Uterus (tissue), 2 donors: Measurements from ENCODE around the gene RASAL1.

Experiments
- CTCF ChIP-seq, 4 experiments: fragments of 200-600 bp in 2 of 4; fragments of 450-650 bp in 2 of 4; sonication (generic) in 2 of 4; IDR thresholded peaks; one replicate each; pipeline ENCODE4 v1.5.1; 2016 to 2019; ENCODE audit warnings: antibody characterized with exemption in 4 of 4, mild to moderate bottlenecking in 2 of 4, moderate library complexity in 1 of 4
- POLR2A ChIP-seq, 2 donors: fragments of 450-650 bp; IDR thresholded peaks; one replicate each; pipeline ENCODE4 v1.6.1; 2016; ENCODE audit warnings: antibody characterized with exemption in 2 of 2, mild to moderate bottlenecking in 1 of 2, moderate library complexity in 1 of 2

DNA sequence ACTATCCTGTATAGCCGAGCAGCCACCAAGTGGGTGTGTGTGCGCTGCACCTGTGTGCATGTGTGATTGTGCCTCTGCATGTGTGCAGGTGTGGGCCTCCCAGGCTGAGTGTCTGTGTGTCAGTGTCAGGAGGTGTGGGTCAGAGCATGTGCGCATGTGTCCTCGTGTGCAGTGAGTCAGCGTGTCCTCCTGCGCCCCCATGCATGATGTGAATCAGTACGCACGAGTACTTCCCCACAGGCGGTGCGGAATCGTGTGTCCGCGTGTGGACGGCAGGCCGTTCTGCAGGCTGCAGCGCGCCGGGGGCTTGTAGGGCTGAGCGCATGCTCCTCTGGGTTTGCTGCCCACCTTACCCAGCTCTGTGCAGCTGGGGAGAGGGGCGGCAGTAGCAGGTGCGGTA lies 44.8 kb downstream of the RASAL1 start:
- TF ChIP-seq CTCF (IDR thresholded peaks at IDR 0.05) (no peak), POLR2A (IDR thresholded peaks at IDR 0.05) (no peak)
